HepG2 (cell line): ENCODE data around the gene IPO9.

ENCODE experiments used
- AKAP8 ChIP-seq: sonication (generic); formaldehyde crosslinking; IDR thresholded peaks from 2 replicates; pipeline ENCODE4 v1.5.1; 2020; ENCODE audit warnings: mild to moderate bottlenecking, missing genetic modification reagents
- CBX2 ChIP-seq, 2 experiments: fragments of 200-600 bp in 1 of 2; sonication (generic); formaldehyde crosslinking in 1 of 2; IDR thresholded peaks; 2 replicates each; pipeline versions ENCODE4 v1.7.0 to v1.8.1; 2018 to 2022; ENCODE audit warnings: low read depth in 2 of 2, low read length in 1 of 2, mild to moderate bottlenecking in 1 of 2, missing genetic modification reagents in 1 of 2
- GTF2F1 ChIP-seq: fragments of 150-350 bp; IDR thresholded peaks from 2 replicates; pipeline ENCODE4 v1.6.1; 2014; ENCODE audit warnings: low read length
- HOXA7 ChIP-seq: sonication (generic); formaldehyde crosslinking; IDR thresholded peaks from 2 replicates; pipeline ENCODE4 v1.8.1; 2022; ENCODE audit warnings: mild to moderate bottlenecking, missing genetic modification reagents, moderate library complexity
- KLF11 ChIP-seq: IDR thresholded peaks from 2 replicates; pipeline ENCODE4 v1.6.1; 2016; ENCODE audit warnings: missing compliant biosample characterization
- MAFK ChIP-seq, 2 experiments: IDR thresholded peaks in 1 of 2; conservative IDR thresholded peaks in 1 of 2; 2 replicates each; pipeline ENCODE4 v1.6.1; 2011; ENCODE audit warnings: improper control_type of control experiment in 2 of 2, low read length in 2 of 2
- MAZ ChIP-seq, 2 experiments: sonication (generic) in 1 of 2; formaldehyde crosslinking in 1 of 2; IDR thresholded peaks; 2 replicates each; pipeline versions ENCODE4 v1.5.0 to v1.6.1; 2012 to 2020; ENCODE audit warnings: low read depth in 2 of 2, mild to moderate bottlenecking in 2 of 2, borderline replicate concordance in 1 of 2, improper control_type of control experiment in 1 of 2, low read length in 1 of 2, missing genetic modification reagents in 1 of 2, moderate library complexity in 1 of 2
- MXD4 ChIP-seq: IDR thresholded peaks from 2 replicates; pipeline ENCODE4 v1.6.1; 2016; ENCODE audit warnings: mild to moderate bottlenecking, missing biosample characterization, missing genetic modification reagents
- NR2F6 ChIP-seq, 2 experiments: IDR thresholded peaks; 2 replicates each; pipeline ENCODE4 v1.6.1; 2016; ENCODE audit warnings: antibody characterized with exemption in 1 of 2, mild to moderate bottlenecking in 1 of 2
- PCBP2 ChIP-seq: fragments of 200-400 bp; formaldehyde crosslinking; optimal IDR thresholded peaks from 2 replicates; pipeline ENCODE3; 2018; ENCODE audit warnings: low read length, low read depth; ENCODE audit not compliant: poor library complexity, severe bottlenecking
- POLR2AphosphoS5 ChIP-seq: IDR thresholded peaks from 2 replicates; pipeline ENCODE4 v1.6.1; 2012; ENCODE audit warnings: low read depth, low read length
- ZNF354B ChIP-seq: sonication (generic); formaldehyde crosslinking; IDR thresholded peaks from 2 replicates; pipeline ENCODE4 v1.8.0; 2022; ENCODE audit warnings: mild to moderate bottlenecking, missing genetic modification reagents
- ZNF839 ChIP-seq: sonication (generic); formaldehyde crosslinking; IDR thresholded peaks from 2 replicates; pipeline ENCODE4 v1.4.0; 2020; ENCODE audit warnings: missing genetic modification reagents, mild to moderate bottlenecking, borderline replicate concordance
- TF ChIP-seq, protein P1 (sequence below): sonication (generic); formaldehyde crosslinking; IDR thresholded peaks from 2 replicates; pipeline ENCODE4 v1.5.0; 2020; ENCODE audit warnings: missing genetic modification reagents, mild to moderate bottlenecking, borderline replicate concordance

DNA sequence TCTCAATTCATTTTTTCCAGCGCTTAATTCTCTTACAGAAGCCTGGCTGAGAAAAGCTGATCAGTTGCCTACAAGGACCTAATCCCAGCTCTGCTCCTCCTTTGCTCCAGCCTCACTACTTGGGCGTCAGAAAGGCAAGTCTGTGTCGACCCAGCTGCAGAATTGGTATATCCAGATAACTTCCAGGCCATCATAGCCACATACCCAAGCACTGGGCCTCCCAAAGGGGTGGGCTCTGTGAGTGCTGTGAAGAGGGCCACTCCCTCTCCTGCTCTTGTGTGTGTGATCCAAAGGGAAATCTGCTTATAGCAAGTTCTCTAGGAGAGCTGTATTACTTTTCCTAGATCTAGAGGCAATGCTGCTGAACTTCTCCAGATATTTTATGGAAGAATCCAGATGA is 99.3 kb downstream of the IPO9 start:
- TF ChIP-seq MAFK (conservative IDR thresholded peaks at IDR 0.05 in 1 of 2, IDR thresholded peaks at IDR 0.05 in 1 of 2; ENCODE audit: low read length in 2 of 2) (no peak), PCBP2 (no peak), ZNF839 (no peak), AKAP8 (CRISPR knock-in tag) (no peak), KLF11 (no peak), MXD4 (no peak), POLR2AphosphoS5 (no peak), CBX2 (IDR thresholded peaks at IDR 0.05; ENCODE audit: low read depth, low read length) (no peak), CBX2 (CRISPR knock-in tag; IDR thresholded peaks at IDR 0.05; ENCODE audit: low read depth) (no peak), GTF2F1 (no peak), NR2F6 (IDR thresholded peaks at IDR 0.05) (no peak), NR2F6 (CRISPR knock-in tag; IDR thresholded peaks at IDR 0.05) (no peak), MAZ (IDR thresholded peaks at IDR 0.05; ENCODE audit: borderline replicate concordance, low read depth, low read length) (no peak), MAZ (CRISPR knock-in tag; IDR thresholded peaks at IDR 0.05; ENCODE audit: low read depth) (no peak), ZNF354B (CRISPR knock-in tag) (no peak), HOXA7 (CRISPR knock-in tag) (no peak)
- TF ChIP-seq, protein P1, sequence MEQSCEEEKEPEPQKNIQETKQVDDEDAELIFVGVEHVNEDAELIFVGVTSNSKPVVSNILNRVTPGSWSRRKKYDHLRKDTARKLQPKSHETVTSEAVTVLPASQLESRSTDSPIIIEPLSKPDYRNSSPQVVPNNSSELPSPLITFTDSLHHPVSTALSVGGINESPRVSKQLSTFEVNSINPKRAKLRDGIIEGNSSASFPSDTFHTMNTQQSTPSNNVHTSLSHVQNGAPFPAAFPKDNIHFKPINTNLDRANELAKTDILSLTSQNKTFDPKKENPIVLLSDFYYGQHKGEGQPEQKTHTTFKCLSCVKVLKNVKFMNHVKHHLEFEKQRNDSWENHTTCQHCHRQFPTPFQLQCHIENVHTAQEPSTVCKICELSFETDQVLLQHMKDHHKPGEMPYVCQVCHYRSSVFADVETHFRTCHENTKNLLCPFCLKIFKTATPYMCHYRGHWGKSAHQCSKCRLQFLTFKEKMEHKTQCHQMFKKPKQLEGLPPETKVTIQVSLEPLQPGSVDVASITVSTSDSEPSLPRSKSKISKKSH = no peak
